K562 (cell line): ENCODE measurements around the gene RARA. TPM values are rescaled to one million over a fixed set of nuclear protein-coding genes. Genes with fewer than 3 reads are reported as not detected.

Experiments used
- BCL6 ChIP-seq: fragments of 250-450 bp; sonication (Bioruptor Pico); IDR thresholded peaks from 2 replicates; pipeline ENCODE4 v1.4.0; 2020
- CREBBP ChIP-seq: IDR thresholded peaks from one replicate; pipeline ENCODE4 v1.6.1; 2012; ENCODE audit warnings: low read depth, mild to moderate bottlenecking, control low read depth, inconsistent platforms, low read length
- CTCF ChIP-seq, 3 experiments: IDR thresholded peaks in 2 of 3; conservative IDR thresholded peaks in 1 of 3; 2 replicates each; pipeline ENCODE4 v1.5.1; 2011 to 2012; ENCODE audit warnings: low read length in 3 of 3, mild to moderate bottlenecking in 3 of 3, control low read depth in 2 of 3, improper control_type of control experiment in 1 of 3, inconsistent platforms in 1 of 3, low read depth in 1 of 3, mixed read lengths in 1 of 3, moderate library complexity in 1 of 3; ENCODE audit not compliant: insufficient read depth in 2 of 3
- FOXJ3 ChIP-seq: sonication (generic); formaldehyde crosslinking; IDR thresholded peaks from 2 replicates; pipeline ENCODE4 v1.4.0; 2020; ENCODE audit warnings: mild to moderate bottlenecking, missing genetic modification reagents
- GTF2F1 ChIP-seq: IDR thresholded peaks from 2 replicates; pipeline ENCODE4 v1.6.1; 2011; ENCODE audit warnings: low read depth, low read length, improper control_type of control experiment
- HDAC1 ChIP-seq, 2 experiments: fragments of 450-650 bp; IDR thresholded peaks; 2 replicates each; pipeline ENCODE4 v1.6.1; 2016 to 2017; ENCODE audit warnings: inconsistent platforms in 1 of 2, mild to moderate bottlenecking in 1 of 2, moderate library complexity in 1 of 2
- HOXB6 ChIP-seq: fragments of 250-450 bp; sonication (Bioruptor Pico); IDR thresholded peaks from 2 replicates; pipeline ENCODE4 v1.5.1; 2022; ENCODE audit warnings: mild to moderate bottlenecking, borderline replicate concordance
- MCM2 ChIP-seq: fragments of 450-650 bp; IDR thresholded peaks from 2 replicates; pipeline ENCODE4 v1.6.1; 2017; ENCODE audit warnings: low read depth, mild to moderate bottlenecking
- POLR3A ChIP-seq: IDR thresholded peaks from 2 replicates; pipeline ENCODE4 v1.6.1; 2011; ENCODE audit warnings: borderline replicate concordance, mild to moderate bottlenecking, moderate library complexity; ENCODE audit not compliant: insufficient read length, insufficient read depth; ENCODE audit errors: extremely low read depth
- PRMT5 ChIP-seq: sonication (generic); formaldehyde crosslinking; IDR thresholded peaks from 2 replicates; pipeline ENCODE4 v1.5.0; 2020; ENCODE audit warnings: missing genetic modification reagents
- RUNX1 ChIP-seq: sonication (generic); IDR thresholded peaks from 2 replicates; pipeline ENCODE4 v1.6.1; 2016; ENCODE audit warnings: antibody characterized with exemption, low read depth
- SNRNP70 ChIP-seq: fragments of 200-400 bp; formaldehyde crosslinking; optimal IDR thresholded peaks from 2 replicates; pipeline ENCODE3; 2017; ENCODE audit warnings: low read depth, low read length
- TBP ChIP-seq: optimal IDR thresholded peaks from 2 replicates; pipeline ENCODE3; 2011; ENCODE audit warnings: low read depth, low read length, improper control_type of control experiment
- ZKSCAN8 ChIP-seq: fragments of 200-800 bp; sonication (Bioruptor generic); IDR thresholded peaks from 2 replicates; pipeline ENCODE4 v1.6.1; 2016; ENCODE audit warnings: missing genetic modification characterization, missing compliant biosample characterization
- ZNF12 ChIP-seq: sonication (generic); formaldehyde crosslinking; IDR thresholded peaks from 2 replicates; pipeline ENCODE4 v1.4.0; 2020; ENCODE audit warnings: mild to moderate bottlenecking, missing genetic modification reagents
- ZNF165 ChIP-seq: fragments of 250-450 bp; sonication (Bioruptor Pico); IDR thresholded peaks from 2 replicates; pipeline ENCODE4 v1.4.0; 2020; ENCODE audit warnings: borderline replicate concordance
- ZNF354B ChIP-seq: fragments of 250-450 bp; sonication (Bioruptor Pico); IDR thresholded peaks from 2 replicates; pipeline ENCODE4 v1.4.0; 2020
- ZNF436 ChIP-seq: fragments of 250-450, 450-650 bp; sonication (Bioruptor Pico); formaldehyde crosslinking; IDR thresholded peaks from 2 replicates; pipeline ENCODE4 v1.7.0; 2020; ENCODE audit warnings: mild to moderate bottlenecking
- ZNF551 ChIP-seq: fragments of 250-450 bp; sonication (Bioruptor Pico); IDR thresholded peaks from 2 replicates; pipeline ENCODE4 v1.5.0; 2021; ENCODE audit warnings: mild to moderate bottlenecking, moderate library complexity
- ZNF780A ChIP-seq: fragments of 250-450 bp; sonication (Bioruptor Pico); IDR thresholded peaks from 2 replicates; pipeline ENCODE4 v1.5.0; 2021; ENCODE audit warnings: mild to moderate bottlenecking
- ZNF79 ChIP-seq: fragments of 250-450 bp; sonication (Bioruptor Pico); IDR thresholded peaks from 2 replicates; pipeline ENCODE4 v1.4.0; 2020; ENCODE audit warnings: low read depth, mild to moderate bottlenecking, moderate library complexity
- polyA plus RNA-seq, 8 experiments: library from polyadenylated mRNA; depleted of rRNA in 4 of 8; stranded (reverse) in 5 of 8; unstranded in 3 of 8; fragments of >200 nt; fragmentation: Nextera tagmentation in 2 of 8; fragmentation: Illumina TruSeq in 1 of 8; extraction: Ambion mirVana in 2 of 8; extraction: Trizol in 1 of 8; gene quantifications; 2 replicates each; pipeline versions ENCODE4 v1.2.1 to v1.2.3, GENCODE V29; 2011 to 2014; ENCODE audit warnings: inconsistent platforms in 1 of 8, missing spikeins in 1 of 8
- total RNA-seq, 7 experiments: library from RNA; depleted of rRNA in 6 of 7; stranded (reverse); fragments of >200 nt in 6 of 7; fragmentation: Illumina TruSeq in 2 of 7; extraction: Trizol in 2 of 7; gene quantifications; 2 replicates each; pipeline versions ENCODE4 v1.2.1 to v1.2.3, GENCODE V29; 2011 to 2021; ENCODE audit warnings: low replicate concordance in 1 of 7
- TF ChIP-seq, protein P1 (sequence below): fragments of 450-650 bp; formaldehyde crosslinking; IDR thresholded peaks from 2 replicates; pipeline ENCODE4 v1.4.0; 2020; ENCODE audit warnings: mild to moderate bottlenecking, moderate library complexity
- TF ChIP-seq, protein P2 (sequence below): sonication (generic); formaldehyde crosslinking; IDR thresholded peaks from 2 replicates; pipeline ENCODE4 v1.8.0; 2022; ENCODE audit warnings: mild to moderate bottlenecking, missing genetic modification reagents

RARA gene
- total and polyA plus RNA-seq, 9 of the 15 experiments (the other 6 are each of a cell fraction or from before 2014, with no cell fraction given): 0.10 to 28.0 (median 7.9) TPM

DNA sequence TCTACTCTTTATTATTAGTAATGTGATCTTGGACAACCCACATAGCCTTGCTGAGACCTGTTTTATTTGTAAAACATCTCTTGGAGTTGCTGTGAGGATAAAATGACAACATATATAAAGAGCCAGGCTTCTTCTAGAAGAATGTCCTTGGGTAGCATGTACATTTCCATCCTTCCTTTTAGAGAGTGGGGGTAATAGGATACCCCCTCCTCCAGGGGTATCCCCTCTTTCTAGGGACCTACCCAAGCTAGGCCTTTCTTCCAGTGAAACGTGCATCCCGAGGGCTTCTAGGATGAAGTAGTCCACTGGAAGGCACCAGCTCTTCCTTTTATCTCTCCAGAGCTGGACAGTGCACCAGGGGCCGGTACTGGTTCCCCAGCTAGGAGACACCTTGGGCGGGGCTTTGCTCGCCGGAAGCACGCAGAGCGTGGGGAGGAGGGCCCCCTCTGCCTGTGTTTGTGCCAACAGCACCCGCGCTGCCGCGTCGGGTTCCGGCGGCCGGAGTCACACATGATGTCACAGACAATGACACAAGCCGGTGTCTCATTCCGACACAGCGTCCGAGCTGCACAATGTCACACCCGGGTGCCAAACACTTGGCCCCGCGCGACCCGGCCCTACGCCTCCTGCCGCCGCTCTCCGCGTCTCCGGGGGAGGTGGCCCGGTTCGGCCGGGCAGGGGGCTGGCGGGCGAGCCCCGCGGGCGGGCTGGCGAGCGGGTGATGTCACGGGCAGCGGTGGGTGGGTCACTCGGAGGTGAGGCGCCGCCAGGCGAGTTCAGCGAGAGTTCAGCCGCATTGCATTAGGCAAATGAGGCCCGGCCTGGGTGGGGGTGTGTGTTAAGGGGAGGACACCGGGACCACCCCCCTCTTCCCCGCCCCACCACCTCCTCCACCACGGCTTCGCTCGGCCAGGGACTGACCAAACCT, 32.2 kb downstream of the RARA start (continued):
- no peak for TF ChIP-seq ZNF551 (CRISPR knock-in tag)
- TF ChIP-seq HDAC1 (IDR thresholded peaks at IDR 0.05): no peak; a peak in 1 of 4 replicates
- TF ChIP-seq BCL6 (CRISPR knock-in tag): no peak
- TF ChIP-seq ZKSCAN8 (CRISPR knock-in tag): no peak
- TF ChIP-seq ZNF780A (CRISPR knock-in tag): no peak
- no peak for TF ChIP-seq HOXB6
- no peak for TF ChIP-seq CREBBP
- TF ChIP-seq FOXJ3 (CRISPR knock-in tag): no peak
- no peak for TF ChIP-seq MCM2
- TF ChIP-seq, protein P1, sequence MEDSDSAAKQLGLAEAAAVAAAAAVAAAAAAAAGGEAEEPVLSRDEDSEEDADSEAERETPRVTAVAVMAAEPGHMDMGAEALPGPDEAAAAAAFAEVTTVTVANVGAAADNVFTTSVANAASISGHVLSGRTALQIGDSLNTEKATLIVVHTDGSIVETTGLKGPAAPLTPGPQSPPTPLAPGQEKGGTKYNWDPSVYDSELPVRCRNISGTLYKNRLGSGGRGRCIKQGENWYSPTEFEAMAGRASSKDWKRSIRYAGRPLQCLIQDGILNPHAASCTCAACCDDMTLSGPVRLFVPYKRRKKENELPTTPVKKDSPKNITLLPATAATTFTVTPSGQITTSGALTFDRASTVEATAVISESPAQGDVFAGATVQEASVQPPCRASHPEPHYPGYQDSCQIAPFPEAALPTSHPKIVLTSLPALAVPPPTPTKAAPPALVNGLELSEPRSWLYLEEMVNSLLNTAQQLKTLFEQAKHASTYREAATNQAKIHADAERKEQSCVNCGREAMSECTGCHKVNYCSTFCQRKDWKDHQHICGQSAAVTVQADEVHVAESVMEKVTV: no peak
- no peak for TF ChIP-seq GTF2F1
- no peak for TF ChIP-seq POLR3A
- TF ChIP-seq RUNX1: no peak
- no peak for TF ChIP-seq ZNF436 (CRISPR knock-in tag)
- TF ChIP-seq, protein P2, sequence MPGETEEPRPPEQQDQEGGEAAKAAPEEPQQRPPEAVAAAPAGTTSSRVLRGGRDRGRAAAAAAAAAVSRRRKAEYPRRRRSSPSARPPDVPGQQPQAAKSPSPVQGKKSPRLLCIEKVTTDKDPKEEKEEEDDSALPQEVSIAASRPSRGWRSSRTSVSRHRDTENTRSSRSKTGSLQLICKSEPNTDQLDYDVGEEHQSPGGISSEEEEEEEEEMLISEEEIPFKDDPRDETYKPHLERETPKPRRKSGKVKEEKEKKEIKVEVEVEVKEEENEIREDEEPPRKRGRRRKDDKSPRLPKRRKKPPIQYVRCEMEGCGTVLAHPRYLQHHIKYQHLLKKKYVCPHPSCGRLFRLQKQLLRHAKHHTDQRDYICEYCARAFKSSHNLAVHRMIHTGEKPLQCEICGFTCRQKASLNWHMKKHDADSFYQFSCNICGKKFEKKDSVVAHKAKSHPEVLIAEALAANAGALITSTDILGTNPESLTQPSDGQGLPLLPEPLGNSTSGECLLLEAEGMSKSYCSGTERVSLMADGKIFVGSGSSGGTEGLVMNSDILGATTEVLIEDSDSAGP (CRISPR knock-in tag): no peak
- no peak for TF ChIP-seq ZNF12
- no peak for TF ChIP-seq ZNF165 (CRISPR knock-in tag)
- TF ChIP-seq ZNF354B (CRISPR knock-in tag): no peak
- TF ChIP-seq TBP: no peak
- TF ChIP-seq SNRNP70: no peak
- no peak for TF ChIP-seq PRMT5 (CRISPR knock-in tag)
- no peak for TF ChIP-seq ZNF79 (CRISPR knock-in tag)
- TF ChIP-seq CTCF (IDR thresholded peaks at IDR 0.05 in 2 of 3, conservative IDR thresholded peaks at IDR 0.05 in 1 of 3; ENCODE audit: insufficient read depth in 2 of 3, low read depth in 1 of 3, low read length in 3 of 3): peak; percentile 18 to 43 (median 33); a peak in 3 of 6 replicates
